ENCODE data around the gene SPEG.
"Not testable (repeated sequence)": the region's sequence is repeated elsewhere in the genome, so short reads cannot be mapped to it uniquely, and the experiment has no call there.

Gene SPEG

DNA sequence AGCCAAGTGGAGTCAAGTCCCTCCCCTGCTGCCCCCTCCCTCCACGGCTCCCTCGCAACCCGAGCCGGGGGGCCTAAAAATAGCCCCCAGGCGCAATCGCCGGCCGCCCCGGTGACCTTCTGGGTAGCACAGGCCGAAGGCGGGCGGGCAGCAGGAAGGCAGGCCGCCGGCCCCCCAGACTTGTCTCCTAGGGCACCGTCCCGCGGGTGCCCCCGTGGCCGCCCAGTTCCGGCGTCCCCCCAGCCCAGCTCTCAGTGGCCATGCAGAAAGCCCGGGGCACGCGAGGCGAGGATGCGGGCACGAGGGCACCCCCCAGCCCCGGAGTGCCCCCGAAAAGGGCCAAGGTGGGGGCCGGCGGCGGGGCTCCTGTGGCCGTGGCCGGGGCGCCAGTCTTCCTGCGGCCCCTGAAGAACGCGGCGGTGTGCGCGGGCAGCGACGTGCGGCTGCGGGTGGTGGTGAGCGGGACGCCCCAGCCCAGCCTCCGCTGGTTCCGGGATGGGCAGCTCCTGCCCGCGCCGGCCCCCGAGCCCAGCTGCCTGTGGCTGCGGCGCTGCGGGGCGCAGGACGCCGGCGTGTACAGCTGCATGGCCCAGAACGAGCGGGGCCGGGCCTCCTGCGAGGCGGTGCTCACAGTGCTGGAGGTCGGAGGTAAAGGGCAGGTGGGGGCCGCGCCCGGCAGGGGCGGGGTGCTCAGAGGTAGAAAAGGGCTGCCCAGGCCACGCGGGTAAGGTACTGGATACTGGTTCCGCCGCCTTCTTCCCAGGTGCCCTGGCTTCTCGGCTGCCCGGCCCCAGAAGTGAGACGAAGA lies at the start of gene SPEG:
Gene SPEG, plus strand, starts transcription at position 126 of the 808 bp plus-strand sequence. Its CDS starts 135 bp downstream, at position 261.
- DNase-seq, result peak; percentile 61

DNA sequence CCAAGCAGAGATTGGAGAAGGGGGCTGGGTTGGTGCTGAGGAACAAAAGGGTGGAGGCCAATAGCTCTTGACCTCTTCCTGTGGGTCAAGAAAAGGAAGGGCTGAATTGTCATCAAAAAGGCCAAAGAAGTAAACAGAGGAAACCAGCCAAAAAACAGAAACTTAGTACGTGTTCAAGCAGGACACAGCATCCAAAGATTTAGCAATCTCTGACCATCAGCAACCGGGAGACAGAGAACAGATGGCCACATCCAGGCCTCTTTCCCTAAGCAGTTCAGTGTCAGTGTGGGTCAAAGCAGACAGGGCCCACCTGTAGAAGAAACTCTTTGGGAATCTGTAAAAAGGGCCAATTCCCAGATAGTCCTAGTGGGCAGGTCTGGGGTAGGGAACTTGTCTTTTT lies 49.8 kb upstream of the SPEG start:
- DNase-seq, result no peak

DNA sequence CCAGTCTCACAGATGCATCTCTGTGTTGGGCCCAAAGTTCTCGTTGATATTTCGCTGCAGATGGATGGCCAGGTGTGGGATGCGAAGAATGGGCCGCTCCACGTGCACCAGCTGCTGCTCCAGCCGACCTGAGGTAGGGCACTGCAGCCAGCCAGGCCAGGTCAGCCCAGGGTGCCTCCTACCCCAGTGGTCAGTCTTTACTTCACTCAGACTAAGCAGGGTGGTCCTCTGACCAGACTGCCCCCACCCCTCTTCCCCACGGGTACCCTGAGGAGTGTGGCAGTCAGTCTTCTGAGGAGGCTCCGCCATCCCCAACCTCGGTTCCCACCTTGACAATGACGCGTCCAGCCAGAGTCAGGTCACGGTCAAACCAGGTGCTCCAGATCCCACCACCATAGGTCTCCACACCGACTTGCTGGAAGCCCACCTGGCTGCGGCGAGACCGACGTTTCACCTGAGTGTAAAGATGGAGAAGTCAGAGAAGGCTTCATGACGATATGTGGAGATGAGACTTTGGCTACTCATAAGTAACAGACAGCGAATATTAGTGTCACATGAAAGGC lies 48.6 kb upstream of the SPEG start:
- no peak for DNase-seq

DNA sequence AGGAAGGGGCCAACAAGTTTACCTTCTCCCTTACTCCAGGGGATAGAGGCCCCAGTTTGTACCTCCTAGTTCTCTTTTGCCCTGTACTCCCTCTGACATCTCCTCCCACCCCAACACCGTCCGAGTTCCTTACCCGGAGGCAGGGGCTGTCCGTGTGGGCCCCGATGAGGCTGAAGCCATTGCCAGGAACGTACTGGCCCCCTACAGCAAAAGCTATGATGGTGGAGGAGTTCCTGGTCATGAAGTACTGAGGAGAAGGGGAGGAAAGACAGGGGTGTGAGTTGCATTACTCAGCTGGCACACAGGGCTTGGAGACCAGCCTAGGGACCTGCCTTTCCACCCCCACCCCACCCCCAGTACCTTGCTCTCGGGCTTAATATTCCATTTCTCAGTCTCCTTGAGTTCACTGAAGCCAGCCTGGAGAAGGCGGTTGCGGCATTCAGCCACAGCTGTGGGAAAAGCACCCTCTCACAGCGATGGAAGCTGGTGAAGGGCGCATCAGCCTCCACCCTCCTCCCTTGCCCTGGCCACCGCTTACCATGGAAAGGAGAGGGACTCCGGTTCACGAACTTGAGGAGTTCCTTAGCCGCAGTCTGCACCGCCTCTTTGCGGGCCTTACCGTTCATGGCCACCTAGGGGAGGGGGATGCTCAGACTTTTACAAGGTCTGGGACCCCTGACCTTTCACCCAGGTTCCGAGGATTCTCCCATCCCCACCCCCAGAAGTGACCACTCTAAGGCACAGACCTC lies 47.9 kb upstream of the SPEG start:
- no peak for DNase-seq

DNA sequence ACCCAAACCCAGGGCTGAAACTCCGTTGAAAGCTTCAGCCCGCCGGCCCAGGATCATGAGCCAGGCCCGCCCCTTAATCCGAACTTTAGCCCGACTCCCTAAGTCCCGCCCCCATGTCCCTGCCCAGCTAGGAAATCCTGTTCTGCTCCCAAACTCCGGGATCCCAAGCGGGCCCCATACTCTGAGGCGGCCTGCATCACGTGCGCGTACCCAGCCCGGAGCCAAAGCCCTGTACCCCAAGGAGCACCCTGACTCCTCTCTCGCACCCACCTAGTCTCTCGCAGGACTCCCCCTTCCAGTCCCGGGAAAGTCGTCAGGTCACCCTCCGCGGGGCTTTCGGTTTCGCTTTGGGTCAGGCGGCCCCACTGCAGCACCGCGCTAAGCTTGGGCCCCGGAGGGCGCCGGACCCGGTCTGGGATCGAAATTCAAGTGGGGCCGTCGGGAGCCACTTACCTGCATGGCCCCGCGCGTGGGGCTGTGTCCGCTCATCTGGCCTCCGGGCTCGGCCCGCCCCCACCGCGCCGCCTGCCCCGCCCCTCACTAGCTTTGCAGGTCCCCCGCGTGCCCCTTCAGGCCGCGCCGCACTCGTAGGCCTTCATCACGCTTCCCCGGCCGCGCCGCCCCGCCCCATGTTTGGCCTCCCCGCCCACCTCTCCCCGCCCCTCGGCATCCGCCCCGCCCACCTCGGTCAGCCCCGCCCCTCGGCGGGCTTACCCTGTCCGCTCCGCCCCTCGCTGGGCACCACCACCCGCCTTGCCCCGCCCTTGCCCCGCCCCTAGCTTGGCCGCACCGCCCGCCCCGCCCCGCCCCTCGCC lies 47.1 kb upstream of the SPEG start, which contains the start of gene DNPEP:
Gene DNPEP, minus strand, starts transcription at position 607 of the 815 bp plus-strand sequence. Its CDS starts 118 bp downstream, at position 489.
- no peak for DNase-seq

DNA sequence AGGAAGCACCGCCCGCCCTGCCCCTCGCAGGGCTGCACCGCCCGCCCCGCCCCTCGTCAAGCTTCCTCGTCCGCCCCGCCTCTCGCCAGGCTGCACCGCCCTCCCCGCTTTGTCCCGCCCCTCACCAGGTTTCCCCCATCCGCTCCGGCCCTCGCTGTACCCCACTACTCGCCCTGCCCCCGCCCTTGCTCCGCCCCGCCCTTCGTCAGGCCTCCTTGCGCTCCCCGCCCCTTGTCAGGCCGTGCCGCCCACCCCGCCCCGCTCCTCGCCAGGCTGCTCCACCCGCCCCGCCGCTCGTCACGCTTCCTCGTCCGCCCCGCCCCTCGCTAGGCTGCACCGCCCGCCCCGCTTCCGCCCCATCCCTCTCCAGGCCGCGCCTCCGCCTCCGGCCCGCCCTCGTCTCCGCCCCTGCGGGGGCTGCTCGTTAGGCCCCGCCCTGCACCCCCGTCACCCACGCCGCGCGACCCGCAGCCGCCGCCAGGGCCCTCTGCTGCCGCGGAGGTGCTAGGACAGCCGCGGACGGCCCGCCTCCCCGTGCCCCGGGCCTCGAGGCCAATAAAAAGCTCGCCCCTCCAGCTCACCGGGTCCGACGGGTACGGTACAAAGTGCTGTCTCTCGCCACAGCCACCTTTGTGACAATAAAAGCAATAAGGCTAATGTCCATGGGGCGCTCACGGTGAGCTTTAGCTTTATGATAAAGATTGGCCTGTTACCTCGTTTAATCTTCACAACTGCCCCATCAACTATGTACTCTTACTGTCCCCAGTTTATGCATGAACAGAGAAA lies 46.3 kb upstream of the SPEG start:
- DNase-seq, result peak; percentile 99

DNA sequence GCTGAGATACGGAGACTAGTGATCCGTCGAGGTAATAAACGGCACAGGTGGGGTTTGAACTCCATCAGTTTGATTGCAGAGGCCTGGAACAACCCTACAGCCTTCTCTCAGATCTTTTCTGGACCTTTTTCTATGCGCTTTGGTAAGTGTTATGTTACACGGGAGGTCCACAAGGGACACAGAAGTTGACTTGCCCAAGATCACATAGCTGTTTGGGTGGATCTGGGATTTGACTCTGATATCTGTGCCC lies 45.8 kb upstream of the SPEG start:
- no peak for DNase-seq

DNA sequence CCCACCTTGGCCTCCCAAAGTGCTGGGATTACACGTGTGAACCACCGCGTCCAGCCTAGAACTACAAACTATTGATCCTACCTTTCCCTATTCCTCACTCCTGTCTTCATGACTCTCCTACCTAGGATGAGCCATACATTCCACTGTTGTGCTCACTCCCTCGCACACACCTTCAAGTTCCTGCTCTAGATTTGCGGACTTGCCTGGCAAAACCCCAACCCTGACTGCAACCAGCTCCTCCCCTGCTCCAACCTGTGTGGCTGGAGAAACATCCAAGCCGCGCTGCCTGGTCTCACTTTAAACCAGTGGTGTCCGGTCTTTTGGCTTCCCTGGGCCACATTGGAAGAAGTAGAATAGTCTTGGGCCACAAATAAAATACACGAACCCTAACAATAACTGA lies 41.9 kb upstream of the SPEG start:
- DNase-seq, result no peak

DNA sequence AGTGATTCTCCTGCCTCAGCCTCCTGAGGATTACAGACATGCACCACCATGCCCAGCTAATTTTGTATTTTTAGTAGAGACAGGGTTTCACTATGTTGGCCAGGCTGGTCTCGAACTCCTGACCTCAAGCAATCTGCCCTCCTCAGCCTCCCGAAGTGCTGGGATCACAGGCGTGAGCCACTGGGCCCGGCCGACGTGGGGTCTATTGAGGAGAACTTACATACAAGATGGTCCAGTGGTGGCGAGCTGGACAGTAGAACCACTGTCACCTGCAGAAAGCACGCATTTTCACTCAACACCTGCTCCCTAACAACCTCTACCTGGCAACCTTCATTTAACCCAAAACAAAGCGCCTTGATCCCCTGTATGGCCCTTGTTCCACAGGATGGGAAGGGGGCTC lies 39.6 kb upstream of the SPEG start:
- not testable (repeated sequence) for DNase-seq

DNA sequence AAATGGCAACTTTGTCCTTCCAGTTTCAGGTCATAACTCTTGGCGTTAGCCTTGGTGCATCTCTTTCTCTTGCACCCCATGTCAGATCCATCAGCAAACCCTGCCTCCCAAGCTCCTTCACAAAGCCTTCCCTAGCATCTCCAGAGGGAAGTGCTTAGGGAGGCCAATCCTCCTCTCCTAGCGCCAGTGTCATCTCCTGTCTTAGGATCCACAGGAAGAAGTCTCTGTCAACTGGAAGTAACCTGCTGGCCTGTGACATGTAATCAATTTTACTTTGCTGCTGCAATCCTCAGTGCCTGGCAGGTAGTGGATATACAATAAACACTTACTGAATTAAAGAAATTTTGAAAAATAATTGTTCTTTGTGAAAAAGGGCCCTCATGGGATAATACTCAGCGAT lies 39.0 kb upstream of the SPEG start:
- no peak for DNase-seq

DNA sequence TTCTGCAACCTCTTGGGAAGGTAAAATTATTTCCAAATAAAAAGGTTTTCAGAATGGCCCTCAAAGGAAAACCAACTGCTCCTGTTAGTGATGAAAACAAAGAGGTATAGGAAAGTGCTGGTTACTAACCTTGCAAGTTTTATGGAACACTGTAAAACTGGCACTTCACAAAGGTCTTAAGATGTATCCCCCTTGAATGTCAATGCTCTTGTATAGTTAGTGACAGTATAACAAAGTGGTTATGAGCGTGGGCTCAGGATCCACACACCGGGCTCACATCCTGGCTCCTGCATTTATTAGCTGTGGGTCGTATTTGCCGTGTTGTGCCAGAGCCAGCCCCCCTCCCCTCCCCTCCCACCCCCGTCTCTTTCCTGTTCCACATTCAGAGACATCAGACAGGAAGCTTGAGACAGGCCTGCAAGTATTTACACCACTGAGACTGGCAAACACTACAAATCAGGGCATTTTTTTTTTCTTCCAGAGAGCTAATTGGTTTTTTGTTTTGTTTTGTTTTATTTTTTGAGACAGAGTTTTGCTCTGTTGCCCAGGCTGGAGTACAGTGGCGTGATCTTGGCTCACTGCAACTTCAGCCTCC lies 37.7 kb upstream of the SPEG start:
- no peak for DNase-seq

DNA sequence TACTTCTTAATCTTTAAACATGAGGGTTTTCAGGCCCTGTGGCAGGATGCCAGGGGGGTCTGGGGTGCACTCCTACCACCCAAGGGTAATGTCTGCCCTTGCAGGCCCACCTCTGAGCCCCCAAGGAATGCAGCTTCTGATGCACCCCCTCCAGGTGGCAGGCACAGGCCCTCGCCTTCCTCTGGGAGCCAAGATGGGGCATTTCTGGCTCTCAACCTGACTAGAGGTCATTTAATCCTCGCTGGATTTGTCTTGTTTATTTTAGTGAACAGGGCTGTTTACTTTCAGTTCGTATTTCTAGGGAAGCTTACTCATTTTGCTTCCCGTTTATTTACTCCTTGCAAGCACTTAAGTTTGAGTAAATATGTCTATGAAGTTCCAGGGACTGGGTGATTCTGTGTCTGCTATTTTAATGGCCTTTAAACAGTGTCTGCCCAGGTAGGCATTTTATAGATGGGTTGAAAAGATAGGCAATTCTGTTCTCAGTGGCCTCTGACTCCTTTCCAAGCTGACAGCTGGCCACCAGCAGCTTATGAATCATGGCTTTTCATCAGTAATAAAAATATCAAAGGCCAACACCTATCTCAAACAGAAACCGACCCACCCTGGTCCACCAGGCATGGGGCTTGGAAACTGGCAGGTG lies 35.8 kb upstream of the SPEG start:
- no peak for DNase-seq

DNA sequence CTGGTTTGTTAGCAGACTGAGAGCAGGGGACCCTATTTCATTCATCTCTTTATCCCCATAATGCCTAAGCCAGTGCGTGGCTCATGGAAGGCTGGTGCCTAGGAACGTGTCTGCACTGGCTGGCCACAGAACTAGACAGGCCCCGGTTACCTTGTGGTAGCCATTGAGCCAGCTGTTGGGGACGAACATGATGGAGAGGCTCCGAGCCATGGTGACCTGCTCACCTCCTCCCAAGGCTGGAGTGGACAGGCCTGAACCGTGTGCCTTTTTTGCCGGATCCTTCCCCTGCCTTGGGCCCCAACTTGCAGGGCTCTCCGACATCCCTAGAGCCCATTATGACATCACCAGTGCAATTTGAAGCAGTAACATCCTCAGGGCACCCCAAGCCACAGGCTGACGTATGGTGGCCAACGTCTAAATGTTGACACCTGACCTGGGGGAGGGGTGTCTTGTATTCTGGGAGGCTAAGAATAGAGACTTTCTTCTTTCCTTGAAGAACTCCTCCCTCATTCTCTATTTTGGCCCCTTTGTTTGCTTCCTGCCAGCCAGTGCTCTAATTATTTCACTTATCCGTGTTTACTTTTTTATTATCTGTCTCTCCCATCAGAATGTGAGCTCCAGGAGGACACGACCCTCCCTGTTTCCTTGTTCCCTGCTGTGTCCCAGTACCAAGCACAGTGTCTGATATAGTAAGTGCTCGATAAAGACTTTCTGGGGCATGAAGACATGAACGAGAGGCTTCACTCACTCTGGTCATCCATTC lies 34.7 kb upstream of the SPEG start:
- no peak for DNase-seq

DNA sequence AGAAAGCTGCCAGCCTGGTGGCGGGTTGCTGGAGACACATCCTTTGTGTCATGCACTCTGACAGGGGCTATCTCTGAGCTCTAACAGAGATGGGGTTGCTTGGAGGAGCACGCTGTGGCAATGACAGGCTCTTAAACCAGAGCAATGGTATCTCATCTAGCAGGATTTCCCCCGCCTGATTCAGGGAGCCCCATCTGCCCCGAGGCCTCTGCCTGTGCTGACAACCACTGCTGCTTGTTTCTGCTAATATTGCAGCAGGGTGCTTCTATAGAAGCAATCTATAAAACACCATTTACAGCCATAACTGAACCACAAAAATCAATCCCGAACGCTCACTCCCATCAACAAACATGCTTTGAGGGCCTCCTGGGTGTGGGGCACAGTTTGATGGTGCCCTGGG lies 34.1 kb upstream of the SPEG start:
- no peak for DNase-seq

DNA sequence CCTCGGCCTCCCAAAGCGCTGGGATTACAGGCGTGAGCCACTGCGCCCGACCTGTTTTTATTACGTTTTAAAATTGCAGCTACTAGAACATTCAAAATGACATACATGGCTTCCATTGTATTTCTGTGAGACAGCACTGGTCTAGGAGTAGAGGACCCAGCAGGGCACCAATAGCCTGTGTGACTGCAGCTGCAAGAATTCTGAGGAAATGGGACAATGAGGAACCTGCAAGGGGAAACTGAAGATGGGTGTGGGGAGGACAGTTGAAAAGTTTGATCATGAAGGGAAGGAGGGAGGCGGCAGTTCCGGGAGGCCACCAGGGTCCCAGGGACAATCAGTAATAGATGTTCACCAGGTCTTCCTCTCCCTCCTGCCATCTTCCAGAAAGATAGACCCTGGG lies 33.0 kb upstream of the SPEG start:
- no peak for DNase-seq

DNA sequence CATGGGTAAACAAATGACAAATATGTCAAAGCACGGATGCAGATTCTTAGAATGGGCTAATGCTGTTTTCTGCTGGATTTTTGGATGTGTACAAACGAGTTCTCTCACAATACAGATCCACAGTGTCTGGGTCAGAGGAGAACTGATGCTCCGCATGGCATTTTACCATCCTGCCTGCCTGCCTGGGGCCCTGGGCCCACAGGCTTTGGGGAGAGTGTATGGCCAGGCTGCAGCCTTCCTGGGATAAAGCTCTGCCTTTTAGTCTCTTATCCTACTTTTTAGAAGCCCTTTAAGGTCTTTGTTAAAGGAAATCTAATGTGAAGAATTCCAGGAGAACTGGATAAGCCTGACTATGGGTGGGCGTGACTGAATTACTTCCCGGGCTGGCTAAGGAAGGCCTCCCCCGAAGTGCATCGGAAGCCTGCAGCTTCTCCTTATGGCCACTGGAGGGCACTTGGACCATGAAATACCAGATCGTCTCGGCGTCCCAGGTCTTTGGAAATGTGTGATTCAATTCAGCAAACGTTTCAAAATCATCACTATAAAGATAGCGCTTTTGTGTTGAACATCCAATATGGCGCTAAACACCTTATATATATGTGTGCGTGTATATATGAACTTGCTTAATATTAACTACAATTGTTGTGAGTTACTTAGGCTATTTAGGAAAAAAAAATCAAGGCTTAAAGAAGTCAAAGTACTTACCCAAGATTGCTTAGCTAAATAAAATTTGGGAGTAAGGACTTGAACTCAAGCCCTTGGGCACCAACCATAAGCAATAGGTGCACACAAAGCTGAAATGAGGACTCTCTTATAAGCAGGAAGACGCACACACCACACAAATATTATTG lies 31.8 kb upstream of the SPEG start:
- DNase-seq, result peak; percentile 84

DNA sequence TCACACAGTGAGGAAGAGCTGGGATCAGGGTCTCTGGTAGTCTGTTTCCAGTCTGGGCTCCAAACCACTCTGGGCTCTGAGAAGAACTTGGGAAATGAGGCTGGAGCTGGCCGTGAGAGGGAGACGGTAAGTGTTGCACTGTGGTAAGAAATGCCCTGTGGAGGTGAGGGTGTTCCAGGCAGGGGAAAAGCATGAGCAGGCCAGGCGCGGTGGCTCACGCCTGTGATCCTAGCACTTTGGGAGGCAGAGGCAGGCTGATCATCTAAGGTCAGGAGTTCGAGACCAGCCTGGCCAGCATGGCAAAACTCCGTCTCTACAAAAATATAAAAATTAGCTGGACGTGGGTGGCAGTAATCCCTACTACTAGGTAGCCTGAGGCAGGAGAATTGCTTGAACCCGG lies 30.8 kb upstream of the SPEG start:
- DNase-seq, result no peak

DNA sequence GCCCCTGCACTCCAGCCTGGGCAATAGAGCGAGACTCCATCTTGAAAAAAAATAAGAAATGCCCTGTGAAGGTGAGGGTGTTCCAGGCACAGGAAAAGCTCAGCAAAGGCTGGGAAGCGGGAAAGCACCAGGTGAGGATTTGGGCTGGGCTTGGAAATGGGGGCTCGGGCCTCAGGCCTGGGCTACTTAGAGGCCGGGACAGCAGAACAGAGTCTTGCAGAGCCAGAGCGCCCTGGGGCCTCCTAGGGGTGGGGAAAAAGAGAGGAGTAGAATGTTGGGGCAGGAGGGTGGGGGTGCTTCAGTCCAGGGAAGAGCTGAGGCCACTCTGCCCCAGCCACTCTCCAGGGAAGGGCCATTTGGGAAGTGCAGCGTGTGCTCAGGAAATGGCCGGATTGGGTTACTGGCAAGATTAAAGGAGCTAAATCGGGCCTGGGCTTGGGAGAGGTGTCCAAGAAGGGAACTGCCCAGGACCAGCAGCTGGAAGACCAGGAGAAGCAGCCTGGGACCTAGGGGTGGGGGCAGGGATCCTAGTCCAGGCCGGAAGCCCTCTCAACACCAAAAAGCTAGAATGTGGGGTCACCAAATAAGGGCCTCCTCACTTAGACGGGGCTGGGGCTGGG lies 30.2 kb upstream of the SPEG start:
- peak; percentile 66 for DNase-seq

DNA sequence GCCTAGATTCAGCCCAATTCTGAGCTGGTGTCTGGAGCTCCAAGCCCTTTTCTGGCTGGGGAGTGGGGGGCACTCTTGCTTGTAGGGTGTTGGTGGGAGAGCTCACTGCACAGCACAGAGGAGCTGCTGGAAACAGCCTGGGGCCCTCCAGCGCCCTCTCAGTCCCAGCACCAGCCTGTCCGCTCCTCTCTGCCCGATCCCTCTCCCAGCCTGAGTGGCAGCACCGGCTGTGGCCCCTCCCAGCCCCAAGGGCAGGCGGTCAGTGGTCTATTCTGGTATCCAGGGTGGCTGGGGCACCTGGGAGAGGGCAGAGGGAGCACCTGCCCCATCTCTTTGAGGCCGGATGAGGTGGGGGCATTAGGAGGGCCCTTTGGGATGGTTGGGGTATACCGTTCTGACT lies 29.7 kb upstream of the SPEG start:
- DNase-seq, result peak; percentile 72

Measured in femur (tissue), 1 donor.